GM13976 (cell line): ENCODE data around the gene MACC1.

Experiments
- DNase-seq: peaks from one replicate; pipeline ENCODE4 v3.0.0; 2012; ENCODE audit warnings: low spot score
- CTCF ChIP-seq: IDR thresholded peaks from 2 replicates; pipeline ENCODE4 v1.5.1; 2012; ENCODE audit warnings: borderline replicate concordance, mild to moderate bottlenecking; ENCODE audit not compliant: insufficient read depth; ENCODE audit errors: extremely low read depth, missing control alignments, control extremely low read depth
- in situ Hi-C: fragments of 300-500 bp; cut with MboI; formaldehyde crosslinking; loops from one replicate; pipeline ENCODE4 v1.12.0; 2022; ENCODE audit warnings: low sequenced_read_pairs, mixed read lengths, inconsistent platforms; ENCODE audit not compliant: unreplicated experiment

The MACC1 gene

GRCh38 chr7:20153999-20154398, 63.2 kb downstream of the MACC1 start:
- no peak for DNase-seq
- in situ Hi-C loops: loop anchor here (25.0 kb wide), 2 partner anchors 392 to 433 kb away; partner anchors contain the start of gene TMEM196
- no peak for TF ChIP-seq CTCF

- in situ Hi-C loops: loop anchor here (25.0 kb wide), 2 partner anchors 391 to 434 kb away; partner anchors contain the start of gene TMEM196
- no peak for TF ChIP-seq CTCF
Observed at GRCh38 chr7:20153567-20153966, 63.6 kb downstream of the MACC1 start.

GRCh38 chr7:20152511-20152910, 64.7 kb downstream of the MACC1 start:
- in situ Hi-C loops: loop anchor here (25.0 kb wide), 2 partner anchors 390 to 435 kb away; partner anchors contain the start of gene TMEM196
- no peak for DNase-seq
- TF ChIP-seq CTCF: no peak

More at GRCh38 chr7:20153567-20153966, 63.6 kb downstream of the MACC1 start:
- DNase-seq: no peak

- DNase-seq: no peak
- in situ Hi-C loops: loop anchor here (25.0 kb wide), 2 partner anchors 390 to 435 kb away; partner anchors contain the start of gene TMEM196
- no peak for TF ChIP-seq CTCF
Observed at GRCh38 chr7:20151708-20152456, 65.3 kb downstream of the MACC1 start.

- no peak for DNase-seq
- no peak for TF ChIP-seq CTCF
- in situ Hi-C loops: no loop called here
Observed at GRCh38 chr7:20146451-20146850, 70.7 kb downstream of the MACC1 start.

GRCh38 chr7:20144801-20145200, 72.4 kb downstream of the MACC1 start:
- TF ChIP-seq CTCF: no peak
- in situ Hi-C loops: no loop called here
- DNase-seq: no peak
